Measurements from ENCODE around the gene WDR18.

The WDR18 gene

DNA sequence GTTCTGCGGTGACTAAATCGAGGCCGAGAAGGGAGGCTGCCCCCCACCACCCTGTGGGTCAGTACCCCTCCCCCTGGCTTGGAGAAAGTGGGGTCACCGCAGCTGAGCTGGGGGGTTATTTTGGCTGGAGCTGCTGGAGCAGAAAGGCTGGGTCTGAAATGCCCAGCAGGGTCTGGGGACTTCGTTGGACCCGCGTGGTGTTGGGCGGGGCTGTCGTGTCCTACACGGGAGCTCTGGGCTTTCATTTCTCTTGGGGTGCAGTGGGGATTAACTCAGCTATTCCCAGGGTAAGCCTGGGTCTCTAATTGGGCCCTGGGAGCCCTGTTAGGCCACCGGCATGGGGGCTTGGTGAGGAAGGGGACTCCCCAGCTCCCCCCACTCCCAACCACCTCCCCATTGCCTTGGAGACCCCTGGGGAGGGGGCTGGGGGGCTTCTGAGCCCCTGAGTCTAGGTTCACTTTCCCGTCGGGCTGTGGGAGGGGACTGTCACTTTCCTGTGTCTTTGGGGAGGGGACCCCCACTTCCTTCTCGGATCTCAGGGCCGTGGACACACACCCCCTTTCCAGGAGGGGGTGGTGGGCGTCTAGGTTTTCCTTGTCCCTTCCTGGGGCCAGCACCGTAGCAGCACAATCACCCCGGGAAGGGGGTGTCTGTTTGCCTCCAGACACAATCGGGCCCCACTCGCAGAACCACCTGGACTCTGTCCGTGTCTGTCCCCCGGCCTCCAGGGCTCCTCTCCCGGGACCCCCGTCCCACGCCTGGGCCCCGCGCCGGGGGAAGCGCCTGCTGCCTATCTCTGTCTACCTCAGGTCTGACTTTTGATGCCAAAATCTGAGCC is 10.2 kb upstream of the WDR18 start:
- no peaks in the 10 kb centered on the region for H3K4me1 ChIP-seq (ENCODE audit: insufficient read depth, low read length, poor library complexity, severe bottlenecking)
- H3K27me3 ChIP-seq (ENCODE audit: insufficient read depth, low read length, poor library complexity, severe bottlenecking), result no peaks in the 10 kb centered on the region
- no peaks in the 10 kb centered on the region for H3F3A ChIP-seq (ENCODE audit: low read depth)
- H3K9me3 ChIP-seq (ENCODE audit: insufficient read depth, low read depth, low read length), result peaks cover 8% of the 10 kb centered on the region; the same call in 1 of the 2 replicates
- H3K4me2 ChIP-seq (ENCODE audit: low read depth, low read length, poor library complexity, severe bottlenecking), result no peak overlapping the region
- H3K9me2 ChIP-seq (replicated peaks; ENCODE audit: low read depth, low read length), result no peaks in the 10 kb centered on the region
- no peak overlapping the region for H3K9ac ChIP-seq (ENCODE audit: low read depth, low read length, poor library complexity, severe bottlenecking)
- no peak overlapping the region for H3K4me3 ChIP-seq (ENCODE audit: low read length, poor library complexity, severe bottlenecking)
- H2AFZ ChIP-seq (ENCODE audit: low read length), result no peak overlapping the region
- H3K36me3 ChIP-seq (ENCODE audit: insufficient read depth, low read length), result peaks cover 19% of the 10 kb centered on the region
- no peak for TF ChIP-seq EZH2phosphoT487 (IDR thresholded peaks at IDR 0.05; ENCODE audit: borderline replicate concordance)
- TF ChIP-seq, protein P1, sequence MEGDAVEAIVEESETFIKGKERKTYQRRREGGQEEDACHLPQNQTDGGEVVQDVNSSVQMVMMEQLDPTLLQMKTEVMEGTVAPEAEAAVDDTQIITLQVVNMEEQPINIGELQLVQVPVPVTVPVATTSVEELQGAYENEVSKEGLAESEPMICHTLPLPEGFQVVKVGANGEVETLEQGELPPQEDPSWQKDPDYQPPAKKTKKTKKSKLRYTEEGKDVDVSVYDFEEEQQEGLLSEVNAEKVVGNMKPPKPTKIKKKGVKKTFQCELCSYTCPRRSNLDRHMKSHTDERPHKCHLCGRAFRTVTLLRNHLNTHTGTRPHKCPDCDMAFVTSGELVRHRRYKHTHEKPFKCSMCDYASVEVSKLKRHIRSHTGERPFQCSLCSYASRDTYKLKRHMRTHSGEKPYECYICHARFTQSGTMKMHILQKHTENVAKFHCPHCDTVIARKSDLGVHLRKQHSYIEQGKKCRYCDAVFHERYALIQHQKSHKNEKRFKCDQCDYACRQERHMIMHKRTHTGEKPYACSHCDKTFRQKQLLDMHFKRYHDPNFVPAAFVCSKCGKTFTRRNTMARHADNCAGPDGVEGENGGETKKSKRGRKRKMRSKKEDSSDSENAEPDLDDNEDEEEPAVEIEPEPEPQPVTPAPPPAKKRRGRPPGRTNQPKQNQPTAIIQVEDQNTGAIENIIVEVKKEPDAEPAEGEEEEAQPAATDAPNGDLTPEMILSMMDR (conservative IDR thresholded peaks at IDR 0.05; ENCODE audit: low read length), result no peak
- no peaks in the 10 kb centered on the region for H3K79me2 ChIP-seq (ENCODE audit: insufficient read depth, low read length)
- H4K20me1 ChIP-seq (ENCODE audit: insufficient read depth, low read length, poor library complexity, severe bottlenecking), result no peaks in the 10 kb centered on the region

DNA sequence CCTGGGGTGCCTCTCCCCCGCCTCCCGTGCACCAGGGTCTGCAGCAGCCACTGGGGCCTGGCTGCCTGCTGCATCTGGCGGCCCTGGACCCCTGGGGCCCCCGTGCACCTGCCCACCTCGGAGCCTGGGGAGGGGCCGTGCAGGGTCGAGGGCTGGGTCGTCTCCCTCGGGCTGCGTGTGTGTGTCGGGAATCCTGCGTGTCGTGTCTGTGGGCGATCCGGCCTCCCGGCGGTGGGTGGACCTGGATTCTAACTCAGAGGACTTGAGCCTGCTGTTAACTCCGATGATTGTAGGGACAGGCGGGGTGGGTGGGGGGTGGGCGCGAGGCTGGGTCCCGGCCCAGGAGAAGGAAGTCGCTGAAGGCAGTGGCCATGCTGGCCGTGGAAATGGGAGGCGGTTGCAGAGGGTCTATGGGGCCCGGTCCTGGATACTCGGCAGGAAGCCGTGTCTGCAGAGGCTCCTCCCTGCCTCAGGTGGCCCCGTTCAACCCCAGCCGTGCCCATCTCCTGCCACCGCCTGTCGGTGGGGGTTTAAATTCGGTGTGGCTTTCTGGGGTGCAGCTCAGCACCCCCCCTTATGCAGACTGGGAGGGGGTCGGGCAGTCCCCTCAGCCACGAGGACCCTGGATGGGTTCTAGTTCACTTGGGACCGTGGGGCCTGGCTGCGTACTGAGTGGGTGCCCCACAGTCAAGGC is 9.4 kb upstream of the WDR18 start:
- peaks cover 19% of the 10 kb centered on the region for H3K36me3 ChIP-seq (ENCODE audit: insufficient read depth, low read length)
- no peak overlapping the region for H3K4me3 ChIP-seq (ENCODE audit: low read length, poor library complexity, severe bottlenecking)
- H3K79me2 ChIP-seq (ENCODE audit: insufficient read depth, low read length), result no peaks in the 10 kb centered on the region
- peaks cover 8% of the 10 kb centered on the region; the same call in 1 of the 2 replicates for H3K9me3 ChIP-seq (ENCODE audit: insufficient read depth, low read depth, low read length)
- no peaks in the 10 kb centered on the region for H3K9me2 ChIP-seq (replicated peaks; ENCODE audit: low read depth, low read length)
- no peaks in the 10 kb centered on the region for H3K4me1 ChIP-seq (ENCODE audit: insufficient read depth, low read length, poor library complexity, severe bottlenecking)
- TF ChIP-seq EZH2phosphoT487 (IDR thresholded peaks at IDR 0.05; ENCODE audit: borderline replicate concordance), result no peak
- TF ChIP-seq, protein P1 (conservative IDR thresholded peaks at IDR 0.05; ENCODE audit: low read length), result no peak
- no peak overlapping the region for H3K4me2 ChIP-seq (ENCODE audit: low read depth, low read length, poor library complexity, severe bottlenecking)
- H3F3A ChIP-seq (ENCODE audit: low read depth), result no peaks in the 10 kb centered on the region
- H2AFZ ChIP-seq (ENCODE audit: low read length), result no peak overlapping the region
- H3K9ac ChIP-seq (ENCODE audit: low read depth, low read length, poor library complexity, severe bottlenecking), result no peak overlapping the region
- no peaks in the 10 kb centered on the region for H3K27me3 ChIP-seq (ENCODE audit: insufficient read depth, low read length, poor library complexity, severe bottlenecking)
- H4K20me1 ChIP-seq (ENCODE audit: insufficient read depth, low read length, poor library complexity, severe bottlenecking), result no peaks in the 10 kb centered on the region

DNA sequence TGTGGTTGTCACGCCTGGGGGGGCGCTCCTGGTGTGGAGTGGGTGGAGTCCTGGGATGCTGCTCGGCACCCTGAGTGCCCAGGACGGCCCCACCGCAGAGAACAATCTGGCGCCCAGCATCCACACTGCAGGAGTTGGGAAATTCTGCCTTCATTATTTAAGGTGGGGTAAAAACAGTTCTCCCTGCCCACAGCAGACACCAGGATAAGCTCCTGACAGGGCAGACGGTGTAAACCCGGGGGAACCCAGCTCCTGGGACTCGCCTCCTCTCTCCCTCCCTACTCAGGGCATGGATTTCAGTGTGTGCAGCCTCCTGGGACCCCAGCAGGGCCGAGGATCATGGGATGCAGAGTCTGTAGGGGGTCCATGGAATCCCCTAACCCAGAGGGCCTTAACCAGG is 7.7 kb upstream of the WDR18 start:
- H3K4me3 ChIP-seq (ENCODE audit: low read length, poor library complexity, severe bottlenecking), result no peak overlapping the region
- H3K9me2 ChIP-seq (replicated peaks; ENCODE audit: low read depth, low read length), result no peaks in the 10 kb centered on the region
- H3K9ac ChIP-seq (ENCODE audit: low read depth, low read length, poor library complexity, severe bottlenecking), result no peak overlapping the region
- H4K20me1 ChIP-seq (ENCODE audit: insufficient read depth, low read length, poor library complexity, severe bottlenecking), result no peaks in the 10 kb centered on the region
- no peaks in the 10 kb centered on the region for H3K4me1 ChIP-seq (ENCODE audit: insufficient read depth, low read length, poor library complexity, severe bottlenecking)
- TF ChIP-seq, protein P1 (conservative IDR thresholded peaks at IDR 0.05; ENCODE audit: low read length), result no peak
- no peak for TF ChIP-seq EZH2phosphoT487 (IDR thresholded peaks at IDR 0.05; ENCODE audit: borderline replicate concordance)
- H3K27me3 ChIP-seq (ENCODE audit: insufficient read depth, low read length, poor library complexity, severe bottlenecking), result no peaks in the 10 kb centered on the region
- no peaks in the 10 kb centered on the region for H3K79me2 ChIP-seq (ENCODE audit: insufficient read depth, low read length)
- H3K9me3 ChIP-seq (ENCODE audit: insufficient read depth, low read depth, low read length), result no peaks in the 10 kb centered on the region
- no peak overlapping the region for H2AFZ ChIP-seq (ENCODE audit: low read length)
- no peak overlapping the region for H3K4me2 ChIP-seq (ENCODE audit: low read depth, low read length, poor library complexity, severe bottlenecking)
- H3F3A ChIP-seq (ENCODE audit: low read depth), result no peaks in the 10 kb centered on the region
- peaks cover 8% of the 10 kb centered on the region; the same call in 1 of the 2 replicates for H3K36me3 ChIP-seq (ENCODE audit: insufficient read depth, low read length)

All from Loucy (cell line).